WTC11 (cell line): Measurements from ENCODE around the gene BICD1. TPM values are rescaled to one million over a fixed set of nuclear protein-coding genes. Genes with fewer than 3 reads are reported as not detected.

Experiments used
- ATF1 ChIP-seq: sonication (generic); formaldehyde crosslinking; IDR thresholded peaks from 2 replicates; pipeline ENCODE4 v1.8.1; 2023; ENCODE audit warnings: mild to moderate bottlenecking, moderate library complexity, missing genetic modification reagents
- ELF4 ChIP-seq: sonication (generic); formaldehyde crosslinking; IDR thresholded peaks from 2 replicates; pipeline ENCODE4 v1.8.1; 2022; ENCODE audit warnings: low read depth, mild to moderate bottlenecking, moderate library complexity, missing genetic modification reagents
- EMX1 ChIP-seq: fragments of 250-450 bp; sonication (Bioruptor Pico); IDR thresholded peaks from 2 replicates; pipeline ENCODE4 v1.8.0; 2021; ENCODE audit warnings: mild to moderate bottlenecking
- ESRRA ChIP-seq: sonication (generic); formaldehyde crosslinking; IDR thresholded peaks from 2 replicates; pipeline ENCODE4 v1.8.1; 2022; ENCODE audit warnings: mild to moderate bottlenecking, missing genetic modification reagents, borderline replicate concordance
- FOXJ3 ChIP-seq: sonication (generic); formaldehyde crosslinking; IDR thresholded peaks from 2 replicates; pipeline ENCODE4 v1.9.0; 2021; ENCODE audit warnings: missing genetic modification reagents, mild to moderate bottlenecking, borderline replicate concordance
- FOXP1 ChIP-seq: sonication (generic); formaldehyde crosslinking; IDR thresholded peaks from 2 replicates; pipeline ENCODE4 v1.8.0; 2022; ENCODE audit warnings: missing genetic modification reagents, mild to moderate bottlenecking, moderate library complexity, borderline replicate concordance
- GABPB1 ChIP-seq: sonication (generic); formaldehyde crosslinking; IDR thresholded peaks from 2 replicates; pipeline ENCODE4 v1.8.1; 2023; ENCODE audit warnings: mild to moderate bottlenecking, missing genetic modification reagents
- HMGA2 ChIP-seq: fragments of 250-450 bp; sonication (Bioruptor Pico); IDR thresholded peaks from 2 replicates; pipeline ENCODE4 v1.4.0; 2021; ENCODE audit warnings: mild to moderate bottlenecking, moderate library complexity
- JAZF1 ChIP-seq: fragments of 250-450 bp; sonication (Bioruptor Pico); IDR thresholded peaks from 2 replicates; pipeline ENCODE4 v1.9.0; 2021; ENCODE audit warnings: moderate library complexity, mild to moderate bottlenecking, inconsistent platforms
- KAT7 ChIP-seq: sonication (generic); formaldehyde crosslinking; IDR thresholded peaks from 2 replicates; pipeline ENCODE4 v1.8.1; 2023; ENCODE audit warnings: missing genetic modification reagents, mild to moderate bottlenecking, borderline replicate concordance
- MXD4 ChIP-seq: fragments of 250-450 bp; sonication (Bioruptor Pico); IDR thresholded peaks from 2 replicates; pipeline ENCODE4 v1.8.0; 2021; ENCODE audit warnings: mild to moderate bottlenecking, moderate library complexity, borderline replicate concordance
- NFATC4 ChIP-seq: fragments of 250-450 bp; sonication (Bioruptor Pico); IDR thresholded peaks from 2 replicates; pipeline ENCODE4 v1.9.0; 2021; ENCODE audit warnings: mild to moderate bottlenecking
- NR1H2 ChIP-seq: sonication (generic); formaldehyde crosslinking; IDR thresholded peaks from 2 replicates; pipeline ENCODE4 v1.9.0; 2021; ENCODE audit warnings: mild to moderate bottlenecking, moderate library complexity, missing genetic modification reagents
- TCF7 ChIP-seq: sonication (generic); formaldehyde crosslinking; IDR thresholded peaks from 2 replicates; pipeline ENCODE4 v1.8.0; 2022; ENCODE audit warnings: mild to moderate bottlenecking, low read depth, missing genetic modification reagents, moderate library complexity
- ZNF121 ChIP-seq: sonication (generic); formaldehyde crosslinking; IDR thresholded peaks from 2 replicates; pipeline ENCODE4 v1.8.0; 2023; ENCODE audit warnings: missing genetic modification reagents
- ZNF232 ChIP-seq: sonication (generic); formaldehyde crosslinking; IDR thresholded peaks from 2 replicates; pipeline ENCODE4 v1.8.0; 2022; ENCODE audit warnings: mild to moderate bottlenecking, missing genetic modification reagents
- ZNF396 ChIP-seq: fragments of 250-450 bp; sonication (Bioruptor Pico); IDR thresholded peaks from 2 replicates; pipeline ENCODE4 v1.8.0; 2021; ENCODE audit warnings: mild to moderate bottlenecking, moderate library complexity, borderline replicate concordance
- ZNF416 ChIP-seq: fragments of 250-450 bp; sonication (Bioruptor Pico); IDR thresholded peaks from 2 replicates; pipeline ENCODE4 v1.9.0; 2021; ENCODE audit warnings: mild to moderate bottlenecking, inconsistent platforms
- ZNF423 ChIP-seq: fragments of 250-450 bp; sonication (Bioruptor Pico); IDR thresholded peaks from 2 replicates; pipeline ENCODE4 v2.1.2; 2022; ENCODE audit warnings: mild to moderate bottlenecking, moderate library complexity
- ZNF671 ChIP-seq: fragments of 250-450 bp; sonication (Bioruptor Pico); IDR thresholded peaks from 2 replicates; pipeline ENCODE4 v1.8.0; 2021; ENCODE audit warnings: mild to moderate bottlenecking
- total RNA-seq: library from RNA; stranded (reverse); gene quantifications from 3 replicates; pipeline ENCODE4 v1.2.3, GENCODE V29; 2021
- TF ChIP-seq, protein P1 (sequence below): fragments of 200-600 bp; IDR thresholded peaks from 2 replicates; pipeline ENCODE4 v1.8.0; 2022; ENCODE audit warnings: antibody characterized with exemption
- TF ChIP-seq, protein P2 (sequence below): fragments of 250-450 bp; sonication (Bioruptor Pico); IDR thresholded peaks from 2 replicates; pipeline ENCODE4 v1.8.0; 2021; ENCODE audit warnings: mild to moderate bottlenecking
- TF ChIP-seq, protein P3 (sequence below): sonication (generic); formaldehyde crosslinking; IDR thresholded peaks from 2 replicates; pipeline ENCODE4 v1.8.0; 2023; ENCODE audit warnings: missing genetic modification reagents
- TF ChIP-seq, protein P4 (sequence below): fragments of 250-450 bp; sonication (Bioruptor Pico); IDR thresholded peaks from 2 replicates; pipeline ENCODE4 v2.1.2; 2022; ENCODE audit warnings: mild to moderate bottlenecking, moderate library complexity
- TF ChIP-seq, protein P5 (sequence below): sonication (generic); formaldehyde crosslinking; IDR thresholded peaks from 2 replicates; pipeline ENCODE4 v1.8.1; 2023; ENCODE audit warnings: mild to moderate bottlenecking, missing genetic modification reagents
- TF ChIP-seq, protein P6 (sequence below): sonication (generic); formaldehyde crosslinking; IDR thresholded peaks from 2 replicates; pipeline ENCODE4 v1.8.0; 2022; ENCODE audit warnings: mild to moderate bottlenecking, missing genetic modification reagents
- TF ChIP-seq, protein P7 (sequence below): sonication (generic); formaldehyde crosslinking; IDR thresholded peaks from 2 replicates; pipeline ENCODE4 v1.8.0; 2023; ENCODE audit warnings: mild to moderate bottlenecking, missing genetic modification reagents
- TF ChIP-seq, protein P8 (sequence below): sonication (generic); formaldehyde crosslinking; IDR thresholded peaks from 2 replicates; pipeline ENCODE4 v1.8.0; 2022; ENCODE audit warnings: mild to moderate bottlenecking, missing genetic modification reagents

Gene BICD1
- total RNA-seq, 1 experiment from 2014 or later = 69.4 TPM

DNA sequence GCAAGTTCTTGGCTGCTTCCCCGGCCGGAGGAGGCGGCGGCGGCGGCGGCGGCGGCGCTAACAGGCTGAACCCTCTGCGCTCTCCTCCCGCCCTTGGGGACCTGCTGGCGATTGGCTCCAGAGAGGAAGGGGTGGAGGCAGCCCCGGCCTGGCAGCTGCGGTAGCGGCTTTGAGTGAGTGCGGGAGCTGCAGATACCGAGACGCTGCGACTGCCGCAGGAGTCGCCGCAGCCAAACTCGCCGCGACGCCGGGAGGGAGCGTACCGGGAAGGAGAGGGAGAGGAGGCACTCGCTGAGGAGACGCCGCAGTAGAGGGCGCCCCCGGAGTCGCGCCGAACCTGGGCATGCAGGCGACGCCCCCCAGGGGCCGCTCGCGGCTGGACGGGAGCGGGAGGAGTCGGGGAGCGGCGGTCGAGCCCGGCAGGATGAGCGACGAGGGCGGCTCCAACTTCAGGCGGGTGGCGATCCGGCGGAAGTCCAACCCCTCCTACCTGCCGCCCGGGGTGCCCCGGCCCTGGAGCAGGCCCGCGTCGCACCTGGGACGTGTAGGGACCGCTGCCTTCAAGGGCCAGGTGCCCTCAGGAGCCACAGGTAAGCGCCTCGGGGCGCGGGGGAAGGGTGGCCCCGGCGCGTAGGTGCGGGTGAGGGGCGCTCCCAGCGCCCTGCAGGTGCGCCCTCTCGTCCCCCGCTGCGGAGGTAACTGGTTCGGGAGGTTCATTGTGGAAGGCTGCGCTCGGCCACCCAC, 292.9 kb downstream of the BICD1 start, which contains the start of gene FGD4 (continued):
- TF ChIP-seq, protein P1, sequence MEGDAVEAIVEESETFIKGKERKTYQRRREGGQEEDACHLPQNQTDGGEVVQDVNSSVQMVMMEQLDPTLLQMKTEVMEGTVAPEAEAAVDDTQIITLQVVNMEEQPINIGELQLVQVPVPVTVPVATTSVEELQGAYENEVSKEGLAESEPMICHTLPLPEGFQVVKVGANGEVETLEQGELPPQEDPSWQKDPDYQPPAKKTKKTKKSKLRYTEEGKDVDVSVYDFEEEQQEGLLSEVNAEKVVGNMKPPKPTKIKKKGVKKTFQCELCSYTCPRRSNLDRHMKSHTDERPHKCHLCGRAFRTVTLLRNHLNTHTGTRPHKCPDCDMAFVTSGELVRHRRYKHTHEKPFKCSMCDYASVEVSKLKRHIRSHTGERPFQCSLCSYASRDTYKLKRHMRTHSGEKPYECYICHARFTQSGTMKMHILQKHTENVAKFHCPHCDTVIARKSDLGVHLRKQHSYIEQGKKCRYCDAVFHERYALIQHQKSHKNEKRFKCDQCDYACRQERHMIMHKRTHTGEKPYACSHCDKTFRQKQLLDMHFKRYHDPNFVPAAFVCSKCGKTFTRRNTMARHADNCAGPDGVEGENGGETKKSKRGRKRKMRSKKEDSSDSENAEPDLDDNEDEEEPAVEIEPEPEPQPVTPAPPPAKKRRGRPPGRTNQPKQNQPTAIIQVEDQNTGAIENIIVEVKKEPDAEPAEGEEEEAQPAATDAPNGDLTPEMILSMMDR = peak; percentile 35; the same call in 1 of the 2 replicates
- TF ChIP-seq, protein P2, sequence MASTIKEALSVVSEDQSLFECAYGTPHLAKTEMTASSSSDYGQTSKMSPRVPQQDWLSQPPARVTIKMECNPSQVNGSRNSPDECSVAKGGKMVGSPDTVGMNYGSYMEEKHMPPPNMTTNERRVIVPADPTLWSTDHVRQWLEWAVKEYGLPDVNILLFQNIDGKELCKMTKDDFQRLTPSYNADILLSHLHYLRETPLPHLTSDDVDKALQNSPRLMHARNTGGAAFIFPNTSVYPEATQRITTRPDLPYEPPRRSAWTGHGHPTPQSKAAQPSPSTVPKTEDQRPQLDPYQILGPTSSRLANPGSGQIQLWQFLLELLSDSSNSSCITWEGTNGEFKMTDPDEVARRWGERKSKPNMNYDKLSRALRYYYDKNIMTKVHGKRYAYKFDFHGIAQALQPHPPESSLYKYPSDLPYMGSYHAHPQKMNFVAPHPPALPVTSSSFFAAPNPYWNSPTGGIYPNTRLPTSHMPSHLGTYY (CRISPR knock-in tag) = no peak
- TF ChIP-seq, protein P3, sequence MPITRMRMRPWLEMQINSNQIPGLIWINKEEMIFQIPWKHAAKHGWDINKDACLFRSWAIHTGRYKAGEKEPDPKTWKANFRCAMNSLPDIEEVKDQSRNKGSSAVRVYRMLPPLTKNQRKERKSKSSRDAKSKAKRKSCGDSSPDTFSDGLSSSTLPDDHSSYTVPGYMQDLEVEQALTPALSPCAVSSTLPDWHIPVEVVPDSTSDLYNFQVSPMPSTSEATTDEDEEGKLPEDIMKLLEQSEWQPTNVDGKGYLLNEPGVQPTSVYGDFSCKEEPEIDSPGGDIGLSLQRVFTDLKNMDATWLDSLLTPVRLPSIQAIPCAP (CRISPR knock-in tag) = peak; percentile 60; the same call in 1 of the 2 replicates
- TF ChIP-seq, protein P4, sequence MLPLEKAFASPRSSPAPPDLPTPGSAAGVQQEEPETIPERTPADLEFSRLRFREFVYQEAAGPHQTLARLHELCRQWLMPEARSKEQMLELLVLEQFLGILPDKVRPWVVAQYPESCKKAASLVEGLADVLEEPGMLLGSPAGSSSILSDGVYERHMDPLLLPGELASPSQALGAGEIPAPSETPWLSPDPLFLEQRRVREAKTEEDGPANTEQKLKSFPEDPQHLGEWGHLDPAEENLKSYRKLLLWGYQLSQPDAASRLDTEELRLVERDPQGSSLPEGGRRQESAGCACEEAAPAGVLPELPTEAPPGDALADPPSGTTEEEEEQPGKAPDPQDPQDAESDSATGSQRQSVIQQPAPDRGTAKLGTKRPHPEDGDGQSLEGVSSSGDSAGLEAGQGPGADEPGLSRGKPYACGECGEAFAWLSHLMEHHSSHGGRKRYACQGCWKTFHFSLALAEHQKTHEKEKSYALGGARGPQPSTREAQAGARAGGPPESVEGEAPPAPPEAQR (CRISPR knock-in tag) = no peak
- TF ChIP-seq ZNF232 (CRISPR knock-in tag) (peak; percentile 13; the same call in 1 of the 2 replicates), FOXP1 (CRISPR knock-in tag) (peak; percentile 69), ZNF121 (CRISPR knock-in tag) (no peak), TCF7 (no peak), KAT7 (CRISPR knock-in tag) (peak; percentile 92; the same call in 1 of the 2 replicates), ZNF671 (CRISPR knock-in tag) (no peak), ZNF396 (CRISPR knock-in tag) (no peak), HMGA2 (no peak), JAZF1 (CRISPR knock-in tag) (no peak), FOXJ3 (CRISPR knock-in tag) (no peak), NFATC4 (CRISPR knock-in tag) (no peak), ZNF416 (no peak), ESRRA (CRISPR knock-in tag) (peak; percentile 27; the same call in 1 of the 2 replicates), MXD4 (CRISPR knock-in tag) (no peak), EMX1 (CRISPR knock-in tag) (no peak), ELF4 (CRISPR knock-in tag) (no peak), GABPB1 (CRISPR knock-in tag) (0 out of 2 replicates have a peak, but pooled peaks have one; percentile 23), ZNF423 (CRISPR knock-in tag) (peak; percentile 83), NR1H2 (CRISPR knock-in tag) (no peak), ATF1 (CRISPR knock-in tag) (no peak)
- TF ChIP-seq, protein P5, sequence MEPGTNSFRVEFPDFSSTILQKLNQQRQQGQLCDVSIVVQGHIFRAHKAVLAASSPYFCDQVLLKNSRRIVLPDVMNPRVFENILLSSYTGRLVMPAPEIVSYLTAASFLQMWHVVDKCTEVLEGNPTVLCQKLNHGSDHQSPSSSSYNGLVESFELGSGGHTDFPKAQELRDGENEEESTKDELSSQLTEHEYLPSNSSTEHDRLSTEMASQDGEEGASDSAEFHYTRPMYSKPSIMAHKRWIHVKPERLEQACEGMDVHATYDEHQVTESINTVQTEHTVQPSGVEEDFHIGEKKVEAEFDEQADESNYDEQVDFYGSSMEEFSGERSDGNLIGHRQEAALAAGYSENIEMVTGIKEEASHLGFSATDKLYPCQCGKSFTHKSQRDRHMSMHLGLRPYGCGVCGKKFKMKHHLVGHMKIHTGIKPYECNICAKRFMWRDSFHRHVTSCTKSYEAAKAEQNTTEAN (CRISPR knock-in tag) = no peak; the same call in 1 of the 2 replicates
- TF ChIP-seq, protein P6, sequence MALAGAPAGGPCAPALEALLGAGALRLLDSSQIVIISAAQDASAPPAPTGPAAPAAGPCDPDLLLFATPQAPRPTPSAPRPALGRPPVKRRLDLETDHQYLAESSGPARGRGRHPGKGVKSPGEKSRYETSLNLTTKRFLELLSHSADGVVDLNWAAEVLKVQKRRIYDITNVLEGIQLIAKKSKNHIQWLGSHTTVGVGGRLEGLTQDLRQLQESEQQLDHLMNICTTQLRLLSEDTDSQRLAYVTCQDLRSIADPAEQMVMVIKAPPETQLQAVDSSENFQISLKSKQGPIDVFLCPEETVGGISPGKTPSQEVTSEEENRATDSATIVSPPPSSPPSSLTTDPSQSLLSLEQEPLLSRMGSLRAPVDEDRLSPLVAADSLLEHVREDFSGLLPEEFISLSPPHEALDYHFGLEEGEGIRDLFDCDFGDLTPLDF (CRISPR knock-in tag) = peak; percentile 80; the same call in 1 of the 2 replicates
- TF ChIP-seq, protein P7, sequence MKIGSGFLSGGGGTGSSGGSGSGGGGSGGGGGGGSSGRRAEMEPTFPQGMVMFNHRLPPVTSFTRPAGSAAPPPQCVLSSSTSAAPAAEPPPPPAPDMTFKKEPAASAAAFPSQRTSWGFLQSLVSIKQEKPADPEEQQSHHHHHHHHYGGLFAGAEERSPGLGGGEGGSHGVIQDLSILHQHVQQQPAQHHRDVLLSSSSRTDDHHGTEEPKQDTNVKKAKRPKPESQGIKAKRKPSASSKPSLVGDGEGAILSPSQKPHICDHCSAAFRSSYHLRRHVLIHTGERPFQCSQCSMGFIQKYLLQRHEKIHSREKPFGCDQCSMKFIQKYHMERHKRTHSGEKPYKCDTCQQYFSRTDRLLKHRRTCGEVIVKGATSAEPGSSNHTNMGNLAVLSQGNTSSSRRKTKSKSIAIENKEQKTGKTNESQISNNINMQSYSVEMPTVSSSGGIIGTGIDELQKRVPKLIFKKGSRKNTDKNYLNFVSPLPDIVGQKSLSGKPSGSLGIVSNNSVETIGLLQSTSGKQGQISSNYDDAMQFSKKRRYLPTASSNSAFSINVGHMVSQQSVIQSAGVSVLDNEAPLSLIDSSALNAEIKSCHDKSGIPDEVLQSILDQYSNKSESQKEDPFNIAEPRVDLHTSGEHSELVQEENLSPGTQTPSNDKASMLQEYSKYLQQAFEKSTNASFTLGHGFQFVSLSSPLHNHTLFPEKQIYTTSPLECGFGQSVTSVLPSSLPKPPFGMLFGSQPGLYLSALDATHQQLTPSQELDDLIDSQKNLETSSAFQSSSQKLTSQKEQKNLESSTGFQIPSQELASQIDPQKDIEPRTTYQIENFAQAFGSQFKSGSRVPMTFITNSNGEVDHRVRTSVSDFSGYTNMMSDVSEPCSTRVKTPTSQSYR (CRISPR knock-in tag) = no peak
- TF ChIP-seq, protein P8, sequence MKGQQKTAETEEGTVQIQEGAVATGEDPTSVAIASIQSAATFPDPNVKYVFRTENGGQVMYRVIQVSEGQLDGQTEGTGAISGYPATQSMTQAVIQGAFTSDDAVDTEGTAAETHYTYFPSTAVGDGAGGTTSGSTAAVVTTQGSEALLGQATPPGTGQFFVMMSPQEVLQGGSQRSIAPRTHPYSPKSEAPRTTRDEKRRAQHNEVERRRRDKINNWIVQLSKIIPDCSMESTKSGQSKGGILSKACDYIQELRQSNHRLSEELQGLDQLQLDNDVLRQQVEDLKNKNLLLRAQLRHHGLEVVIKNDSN (CRISPR knock-in tag) = peak; percentile 50; the same call in 1 of the 2 replicates
